ENCODE measurements around the gene GMPR.

- TF ChIP-seq ZBTB40 (IDR thresholded peaks at IDR 0.05; ENCODE audit: borderline replicate concordance) (no peak), RELA (IDR thresholded peaks at IDR 0.05; ENCODE audit: borderline replicate concordance, partially characterized antibody) (no peak)
Measured at GRCh38 chr6:16292432-16292831, 54.0 kb downstream of the GMPR start.
